Loucy (cell line): ENCODE data around the gene ADGRE1.

Experiments used
- CTCF ChIP-seq: fragments of 200-600 bp; sonication (generic); conservative IDR thresholded peaks from 2 replicates; pipeline ENCODE4 v1.5.1; 2014; ENCODE audit warnings: mild to moderate bottlenecking, antibody characterized with exemption, low read length
- EZH2phosphoT487 ChIP-seq: fragments of 200-600 bp; IDR thresholded peaks from 2 replicates; pipeline ENCODE4 v1.6.1; 2018; ENCODE audit warnings: antibody characterized with exemption, mild to moderate bottlenecking, moderate library complexity, borderline replicate concordance

DNA sequence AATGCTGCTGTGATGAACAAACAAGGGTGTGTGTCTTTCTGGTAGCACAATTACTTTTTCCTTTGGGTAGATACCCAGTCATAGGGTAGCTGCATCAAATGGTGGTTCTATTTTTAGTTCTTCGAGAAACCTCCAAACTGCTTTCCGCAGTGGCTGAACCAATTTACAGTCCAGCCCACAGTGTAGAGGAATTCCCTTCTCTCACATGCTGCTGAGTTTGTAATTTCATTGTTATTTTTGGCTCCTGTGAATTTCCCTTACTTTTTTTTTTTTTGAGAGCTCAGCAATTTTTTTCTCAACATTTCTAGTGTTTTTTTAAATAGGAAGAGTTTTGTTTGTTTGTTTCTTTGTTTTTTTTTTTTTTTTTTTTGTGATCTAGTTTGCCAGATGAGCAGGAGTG is 37.5 kb upstream of the ADGRE1 start:
- TF ChIP-seq CTCF (no peak), EZH2phosphoT487 (no peak)
